Stomach (tissue), 4 donors: ENCODE measurements around the gene NCEH1.

Experiments
- POLR2A ChIP-seq, 4 donors: fragments of 450-650 bp; IDR thresholded peaks; one replicate each; pipeline ENCODE4 v1.6.1; 2016; ENCODE audit warnings: antibody characterized with exemption in 4 of 4, control low read depth in 2 of 4, mild to moderate bottlenecking in 1 of 4, moderate library complexity in 1 of 4
- TF ChIP-seq, protein P1 (sequence below), 7 experiments: fragments of 450-650 bp in 4 of 7; fragments of 200-600 bp in 3 of 7; sonication (generic) in 3 of 7; IDR thresholded peaks; one replicate each; pipeline ENCODE4 v1.5.1; 2016 to 2019; ENCODE audit warnings: antibody characterized with exemption in 7 of 7, control low read depth in 2 of 7, mild to moderate bottlenecking in 1 of 7

DNA sequence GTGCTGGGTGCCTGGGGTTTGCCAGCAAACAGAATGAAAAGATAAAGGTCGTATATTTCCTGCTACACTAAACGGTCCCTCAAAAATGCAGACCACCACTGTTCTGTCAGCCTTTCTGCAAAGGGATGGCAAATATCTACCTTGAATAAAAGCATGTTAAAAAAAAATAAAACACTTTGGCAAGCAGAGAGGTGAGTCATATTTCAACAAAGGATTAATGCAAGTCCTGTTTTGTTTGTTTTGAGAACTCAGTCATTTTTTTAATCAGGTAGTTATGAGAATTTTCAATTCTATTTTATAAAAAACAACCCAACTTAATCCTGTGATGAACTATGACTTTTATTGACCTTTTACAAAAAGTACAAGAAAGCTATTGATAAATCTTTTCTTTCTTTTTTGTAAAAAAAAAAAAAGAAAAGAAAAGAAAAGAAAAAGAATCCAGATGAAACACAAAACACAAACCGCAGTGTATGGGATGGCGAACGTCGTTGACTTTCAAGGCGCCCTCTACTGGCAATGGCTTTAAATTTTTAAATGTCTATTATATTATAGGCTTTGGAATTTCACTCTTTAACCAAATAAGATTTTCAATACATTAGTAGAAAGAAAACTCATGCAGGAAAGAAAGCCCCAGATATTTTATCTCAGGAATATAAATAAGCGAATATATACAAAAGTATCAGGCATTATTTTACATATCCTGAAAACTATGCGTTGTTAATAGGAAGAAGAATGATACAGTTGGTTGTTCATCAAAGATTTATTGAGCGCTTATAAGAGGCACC lies 87.8 kb downstream of the NCEH1 start:
- no peak for TF ChIP-seq POLR2A (IDR thresholded peaks at IDR 0.05)
- TF ChIP-seq, protein P1, sequence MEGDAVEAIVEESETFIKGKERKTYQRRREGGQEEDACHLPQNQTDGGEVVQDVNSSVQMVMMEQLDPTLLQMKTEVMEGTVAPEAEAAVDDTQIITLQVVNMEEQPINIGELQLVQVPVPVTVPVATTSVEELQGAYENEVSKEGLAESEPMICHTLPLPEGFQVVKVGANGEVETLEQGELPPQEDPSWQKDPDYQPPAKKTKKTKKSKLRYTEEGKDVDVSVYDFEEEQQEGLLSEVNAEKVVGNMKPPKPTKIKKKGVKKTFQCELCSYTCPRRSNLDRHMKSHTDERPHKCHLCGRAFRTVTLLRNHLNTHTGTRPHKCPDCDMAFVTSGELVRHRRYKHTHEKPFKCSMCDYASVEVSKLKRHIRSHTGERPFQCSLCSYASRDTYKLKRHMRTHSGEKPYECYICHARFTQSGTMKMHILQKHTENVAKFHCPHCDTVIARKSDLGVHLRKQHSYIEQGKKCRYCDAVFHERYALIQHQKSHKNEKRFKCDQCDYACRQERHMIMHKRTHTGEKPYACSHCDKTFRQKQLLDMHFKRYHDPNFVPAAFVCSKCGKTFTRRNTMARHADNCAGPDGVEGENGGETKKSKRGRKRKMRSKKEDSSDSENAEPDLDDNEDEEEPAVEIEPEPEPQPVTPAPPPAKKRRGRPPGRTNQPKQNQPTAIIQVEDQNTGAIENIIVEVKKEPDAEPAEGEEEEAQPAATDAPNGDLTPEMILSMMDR (IDR thresholded peaks at IDR 0.05), result peak in 4 of 7 experiments; percentile 25 to 58 (median 54)
